Muscle layer of duodenum (tissue), 2 donors: ENCODE measurements around the gene ACOXL.

Experiments used
- H3K27ac ChIP-seq: one replicate; pipeline ENCODE4 v1.7.0; 2013; ENCODE audit warnings: mild to moderate bottlenecking, low read length
- H3K27me3 ChIP-seq: one replicate; pipeline ENCODE4 v1.7.0; 2013; ENCODE audit warnings: low read depth, mild to moderate bottlenecking, control low read depth, low read length
- H3K36me3 ChIP-seq, 2 donors: one replicate each; pipeline ENCODE4 v1.7.0; 2013; ENCODE audit warnings: low read length in 2 of 2, control low read depth in 1 of 2, mild to moderate bottlenecking in 1 of 2; ENCODE audit not compliant: insufficient read depth in 2 of 2, control insufficient read depth in 1 of 2
- H3K4me1 ChIP-seq, 2 donors: one replicate each; pipeline ENCODE4 v1.7.0; 2013; ENCODE audit warnings: low read length in 2 of 2, mild to moderate bottlenecking in 2 of 2, control low read depth in 1 of 2, moderate library complexity in 1 of 2; ENCODE audit not compliant: insufficient read depth in 2 of 2, control insufficient read depth in 1 of 2
- H3K4me3 ChIP-seq, 2 donors: one replicate each; pipeline ENCODE4 v1.7.0; 2013; ENCODE audit warnings: low read length in 2 of 2, low read depth in 1 of 2, mild to moderate bottlenecking in 1 of 2
- H3K9me3 ChIP-seq, 2 donors: one replicate each; pipeline ENCODE4 v1.7.0; 2013; ENCODE audit warnings: low read length in 2 of 2, control low read depth in 1 of 2, mild to moderate bottlenecking in 1 of 2; ENCODE audit not compliant: control insufficient read depth in 1 of 2
- donor health status: healthy.

The ACOXL gene

GRCh38 chr2:110888411-110888810 is 156.0 kb downstream of the ACOXL start:
- H3K9me3 ChIP-seq: no peaks in the 10 kb centered on the region
- no peaks in the 10 kb centered on the region for H3K4me1 ChIP-seq
- no peak overlapping the region for H3K4me3 ChIP-seq
- H3K36me3 ChIP-seq: no peaks in the 10 kb centered on the region
- H3K27ac ChIP-seq: no peak overlapping the region
- no peaks in the 10 kb centered on the region for H3K27me3 ChIP-seq

- no peak overlapping the region for H3K4me3 ChIP-seq
- no peaks in the 10 kb centered on the region for H3K4me1 ChIP-seq
- no peak overlapping the region for H3K27ac ChIP-seq
- H3K36me3 ChIP-seq: no peaks in the 10 kb centered on the region
- peaks cover 3 to 4% of the 10 kb centered on the region in 2 donors for H3K9me3 ChIP-seq
- no peaks in the 10 kb centered on the region for H3K27me3 ChIP-seq
These were observed 159.3 kb downstream of the ACOXL start for GRCh38 chr2:110891626-110892025.

- Histone ChIP-seq H3K27me3 (no peaks in the 10 kb centered on the region), H3K36me3 (no peaks in the 10 kb centered on the region), H3K9me3 (peaks cover 5 to 6% of the 10 kb centered on the region in 2 donors), H3K27ac (no peak overlapping the region), H3K4me3 (no peak overlapping the region), H3K4me1 (no peaks in the 10 kb centered on the region)
These were observed 163.9 kb downstream of the ACOXL start for GRCh38 chr2:110896226-110896625.

GRCh38 chr2:110897966-110898365 is 165.6 kb downstream of the ACOXL start:
- Histone ChIP-seq H3K4me3 (no peak overlapping the region), H3K9me3 (peaks cover 5 to 6% of the 10 kb centered on the region in 2 donors), H3K27ac (no peak overlapping the region), H3K36me3 (no peaks in the 10 kb centered on the region), H3K4me1 (no peaks in the 10 kb centered on the region), H3K27me3 (no peaks in the 10 kb centered on the region)

GRCh38 chr2:110900191-110900590 is 167.8 kb downstream of the ACOXL start:
- H3K9me3 ChIP-seq: peaks cover 5 to 6% of the 10 kb centered on the region in 2 donors
- no peak overlapping the region for H3K27ac ChIP-seq
- H3K4me1 ChIP-seq: no peaks in the 10 kb centered on the region
- no peaks in the 10 kb centered on the region for H3K36me3 ChIP-seq
- no peak overlapping the region for H3K4me3 ChIP-seq
- no peaks in the 10 kb centered on the region for H3K27me3 ChIP-seq

- Histone ChIP-seq H3K4me3 (no peak overlapping the region), H3K27ac (no peak overlapping the region), H3K36me3 (no peaks in the 10 kb centered on the region), H3K9me3 (no peaks in the 10 kb centered on the region), H3K4me1 (no peaks in the 10 kb centered on the region), H3K27me3 (no peaks in the 10 kb centered on the region)
These were observed 171.2 kb downstream of the ACOXL start for GRCh38 chr2:110903548-110903947.

- Histone ChIP-seq H3K9me3 (no peaks in the 10 kb centered on the region), H3K4me1 (no peaks in the 10 kb centered on the region), H3K27ac (no peak overlapping the region)
These were observed 171.9 kb downstream of the ACOXL start for GRCh38 chr2:110904116-110904778.

GRCh38 chr2:110904779-110905148 is 172.4 kb downstream of the ACOXL start:
- no peaks in the 10 kb centered on the region for H3K27me3 ChIP-seq
- H3K36me3 ChIP-seq: no peaks in the 10 kb centered on the region
- no peaks in the 10 kb centered on the region for H3K9me3 ChIP-seq
- H3K4me1 ChIP-seq: no peaks in the 10 kb centered on the region
- H3K27ac ChIP-seq: no peak overlapping the region
- no peak overlapping the region for H3K4me3 ChIP-seq

More at GRCh38 chr2:110904116-110904778, 171.9 kb downstream of the ACOXL start:
- Histone ChIP-seq H3K27me3 (no peaks in the 10 kb centered on the region), H3K4me3 (no peak overlapping the region), H3K36me3 (no peaks in the 10 kb centered on the region)

GRCh38 chr2:110905217-110905616 is 172.8 kb downstream of the ACOXL start:
- Histone ChIP-seq H3K27ac (no peak overlapping the region), H3K36me3 (no peaks in the 10 kb centered on the region), H3K9me3 (no peaks in the 10 kb centered on the region), H3K4me1 (no peaks in the 10 kb centered on the region), H3K4me3 (no peak overlapping the region), H3K27me3 (no peaks in the 10 kb centered on the region)

GRCh38 chr2:110906613-110907298 is 174.4 kb downstream of the ACOXL start:
- Histone ChIP-seq H3K27ac (no peak overlapping the region), H3K9me3 (peaks cover 0 to 6% of the 10 kb centered on the region in 2 donors)

GRCh38 chr2:110909501-110909900 is 177.1 kb downstream of the ACOXL start:
- no peak overlapping the region for H3K4me3 ChIP-seq
- H3K9me3 ChIP-seq: peaks cover 0 to 8% of the 10 kb centered on the region in 2 donors
- H3K27me3 ChIP-seq: no peaks in the 10 kb centered on the region
- H3K36me3 ChIP-seq: no peaks in the 10 kb centered on the region
- H3K27ac ChIP-seq: no peak overlapping the region
- H3K4me1 ChIP-seq: no peaks in the 10 kb centered on the region

More at GRCh38 chr2:110906613-110907298, 174.4 kb downstream of the ACOXL start:
- H3K4me1 ChIP-seq: no peaks in the 10 kb centered on the region
- H3K36me3 ChIP-seq: no peaks in the 10 kb centered on the region
- H3K4me3 ChIP-seq: no peak overlapping the region
- no peaks in the 10 kb centered on the region for H3K27me3 ChIP-seq
